22Rv1 (cell line): ENCODE results near the gene SF3B3.

ENCODE experiments used
- H3K27ac ChIP-seq: fragments of 450-650 bp; 2 replicates; pipeline ENCODE4 v1.5.1; 2017
- ZFX ChIP-seq: fragments of 450-650 bp; IDR thresholded peaks from 2 replicates; pipeline ENCODE4 v1.6.1; 2017; ENCODE audit warnings: antibody characterized with exemption, borderline replicate concordance
- TF ChIP-seq, protein P1 (sequence below): fragments of 450-650 bp; IDR thresholded peaks from 2 replicates; pipeline ENCODE4 v1.5.1; 2017; ENCODE audit warnings: mild to moderate bottlenecking

Gene SF3B3

DNA sequence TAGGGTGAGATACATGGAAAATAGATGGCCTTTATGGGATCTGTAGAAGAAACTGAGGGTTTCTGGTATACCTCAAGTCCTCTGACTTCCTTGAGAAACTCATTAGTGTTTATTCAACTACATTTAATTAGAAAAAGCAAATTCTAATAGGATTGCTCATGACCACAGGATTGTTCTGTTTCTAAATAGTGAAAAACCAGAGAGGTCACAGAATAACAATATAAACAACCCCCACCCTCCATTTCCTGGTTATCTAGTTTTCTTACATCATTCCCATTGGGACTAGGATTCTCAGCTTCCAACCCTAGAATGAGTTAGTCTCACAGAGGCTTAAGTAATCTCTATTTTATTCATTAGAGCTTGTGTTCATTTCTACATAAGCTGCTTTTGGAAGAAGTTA, 30.0 kb downstream of the SF3B3 start:
- H3K27ac ChIP-seq, result no peak overlapping the region
- TF ChIP-seq, protein P1, sequence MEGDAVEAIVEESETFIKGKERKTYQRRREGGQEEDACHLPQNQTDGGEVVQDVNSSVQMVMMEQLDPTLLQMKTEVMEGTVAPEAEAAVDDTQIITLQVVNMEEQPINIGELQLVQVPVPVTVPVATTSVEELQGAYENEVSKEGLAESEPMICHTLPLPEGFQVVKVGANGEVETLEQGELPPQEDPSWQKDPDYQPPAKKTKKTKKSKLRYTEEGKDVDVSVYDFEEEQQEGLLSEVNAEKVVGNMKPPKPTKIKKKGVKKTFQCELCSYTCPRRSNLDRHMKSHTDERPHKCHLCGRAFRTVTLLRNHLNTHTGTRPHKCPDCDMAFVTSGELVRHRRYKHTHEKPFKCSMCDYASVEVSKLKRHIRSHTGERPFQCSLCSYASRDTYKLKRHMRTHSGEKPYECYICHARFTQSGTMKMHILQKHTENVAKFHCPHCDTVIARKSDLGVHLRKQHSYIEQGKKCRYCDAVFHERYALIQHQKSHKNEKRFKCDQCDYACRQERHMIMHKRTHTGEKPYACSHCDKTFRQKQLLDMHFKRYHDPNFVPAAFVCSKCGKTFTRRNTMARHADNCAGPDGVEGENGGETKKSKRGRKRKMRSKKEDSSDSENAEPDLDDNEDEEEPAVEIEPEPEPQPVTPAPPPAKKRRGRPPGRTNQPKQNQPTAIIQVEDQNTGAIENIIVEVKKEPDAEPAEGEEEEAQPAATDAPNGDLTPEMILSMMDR, result no peak
- TF ChIP-seq ZFX, result no peak

DNA sequence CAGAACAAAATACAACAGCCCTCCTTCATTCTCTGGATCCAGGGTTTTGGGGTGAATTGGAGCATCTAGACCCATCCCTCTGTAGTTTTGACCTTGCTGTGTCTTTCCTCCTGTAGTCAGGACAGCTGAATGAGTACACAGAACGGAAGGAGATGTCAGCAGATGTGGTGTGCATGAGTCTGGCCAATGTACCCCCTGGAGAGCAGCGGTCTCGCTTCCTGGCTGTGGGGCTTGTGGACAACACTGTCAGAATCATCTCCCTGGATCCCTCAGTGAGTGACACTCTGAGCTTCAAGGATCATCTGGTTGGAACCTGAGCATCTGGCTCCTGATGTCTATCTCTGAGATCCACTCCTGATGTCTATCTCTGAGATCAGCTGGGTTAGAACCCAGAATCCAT, 32.4 kb downstream of the SF3B3 start:
- TF ChIP-seq, protein P1, result no peak
- TF ChIP-seq ZFX, result no peak
- H3K27ac ChIP-seq, result no peak overlapping the region

DNA sequence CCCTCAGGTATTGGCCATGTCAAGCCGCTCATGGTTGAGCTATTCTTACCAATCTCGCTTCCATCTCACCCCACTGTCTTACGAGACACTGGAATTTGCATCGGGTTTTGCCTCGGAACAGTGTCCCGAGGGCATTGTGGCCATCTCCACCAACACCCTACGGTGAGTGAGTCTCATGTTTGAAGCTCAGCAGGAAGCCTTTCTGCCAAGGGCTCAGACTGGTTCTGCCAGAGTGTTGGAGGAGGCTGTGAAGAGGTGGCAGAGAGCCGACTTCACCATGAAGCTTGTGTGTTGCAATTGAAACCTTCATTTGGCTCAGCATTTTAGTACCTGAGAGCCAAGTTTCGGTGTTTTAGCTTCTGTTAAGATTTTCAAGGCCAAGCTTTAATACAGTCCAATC, 38.0 kb downstream of the SF3B3 start:
- TF ChIP-seq, protein P1, result no peak
- TF ChIP-seq ZFX, result no peak
- H3K27ac ChIP-seq, result no peak overlapping the region

DNA sequence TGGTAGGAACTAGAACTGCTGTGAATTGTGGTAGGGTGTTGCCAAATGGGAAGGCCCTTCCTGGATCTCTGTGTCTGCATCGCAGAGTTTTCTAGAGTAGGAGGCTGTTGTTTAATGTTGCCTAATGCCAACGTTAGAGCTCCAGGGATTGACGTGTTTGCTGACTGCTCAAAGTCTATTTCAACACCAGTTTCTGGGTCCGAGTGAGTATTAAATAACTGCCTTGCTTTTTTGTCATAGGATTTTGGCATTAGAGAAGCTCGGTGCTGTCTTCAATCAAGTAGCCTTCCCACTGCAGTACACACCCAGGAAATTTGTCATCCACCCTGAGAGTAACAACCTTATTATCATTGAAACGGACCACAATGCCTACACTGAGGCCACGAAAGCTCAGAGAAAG, 40.0 kb downstream of the SF3B3 start:
- TF ChIP-seq, protein P1, result no peak
- no peak for TF ChIP-seq ZFX
- H3K27ac ChIP-seq, result no peak overlapping the region

DNA sequence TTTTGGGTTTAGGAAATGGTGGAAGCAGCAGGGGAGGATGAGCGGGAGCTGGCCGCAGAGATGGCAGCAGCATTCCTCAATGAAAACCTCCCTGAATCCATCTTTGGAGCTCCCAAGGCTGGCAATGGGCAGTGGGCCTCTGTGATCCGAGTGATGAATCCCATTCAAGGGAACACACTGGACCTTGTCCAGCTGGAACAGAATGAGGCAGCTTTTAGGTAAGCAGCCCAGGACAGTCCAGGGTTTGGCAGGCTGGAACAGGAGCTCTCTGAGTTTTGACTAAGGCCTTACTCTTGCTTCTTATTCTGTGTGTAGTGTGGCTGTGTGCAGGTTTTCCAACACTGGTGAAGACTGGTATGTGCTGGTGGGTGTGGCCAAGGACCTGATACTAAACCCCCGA, 41.4 kb downstream of the SF3B3 start:
- no peak for TF ChIP-seq ZFX
- TF ChIP-seq, protein P1, result no peak

DNA sequence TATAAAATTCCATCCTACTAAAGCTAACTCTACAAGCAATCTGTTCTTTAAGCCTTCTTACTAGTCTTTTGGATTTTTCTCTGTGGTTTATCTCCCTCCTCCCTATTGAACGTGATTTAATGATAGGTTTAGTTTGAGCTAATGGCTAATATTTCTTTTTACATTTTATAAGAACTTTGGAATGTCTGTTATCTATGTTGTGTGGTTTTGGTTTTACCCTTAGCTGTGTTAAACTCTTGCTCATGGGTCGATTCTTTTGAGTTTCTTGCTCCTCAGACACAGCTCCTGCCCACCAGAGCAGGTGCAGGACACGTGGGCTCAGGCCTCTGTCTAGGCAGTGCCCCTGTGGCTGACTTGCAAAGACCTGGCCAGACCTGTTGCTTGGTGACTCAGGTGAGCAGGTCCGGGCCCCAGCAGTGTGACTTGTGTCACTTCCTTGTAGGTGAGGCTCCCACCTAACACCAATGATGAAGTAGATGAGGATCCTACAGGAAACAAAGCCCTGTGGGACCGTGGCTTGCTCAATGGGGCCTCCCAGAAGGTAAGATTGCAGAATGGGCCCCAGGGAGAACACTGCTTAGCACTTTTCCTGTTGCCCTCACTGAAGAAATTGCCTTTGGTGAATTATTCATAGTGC, 45.1 kb downstream of the SF3B3 start:
- no peak overlapping the region for H3K27ac ChIP-seq
- TF ChIP-seq ZFX, result no peak
- TF ChIP-seq, protein P1, result no peak

More for the DNA sequence above, 41.4 kb downstream of the SF3B3 start:
- no peak overlapping the region for H3K27ac ChIP-seq

DNA sequence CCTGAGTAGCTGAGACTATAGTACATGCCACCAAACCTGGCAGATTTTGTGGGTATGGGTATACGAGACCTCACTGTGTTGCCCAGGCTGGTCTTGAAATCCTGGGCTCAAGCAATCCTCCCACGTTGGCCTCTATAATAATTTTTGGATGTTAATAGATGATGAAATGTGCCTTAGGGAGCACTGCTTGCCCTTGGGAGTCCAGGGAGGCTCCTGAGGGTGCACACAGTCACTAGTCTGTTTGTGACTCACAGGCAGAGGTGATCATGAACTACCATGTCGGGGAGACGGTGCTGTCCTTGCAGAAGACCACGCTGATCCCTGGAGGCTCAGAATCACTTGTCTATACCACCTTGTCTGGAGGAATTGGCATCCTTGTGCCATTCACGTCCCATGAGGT, 46.1 kb downstream of the SF3B3 start:
- TF ChIP-seq ZFX, result no peak
- TF ChIP-seq, protein P1, result no peak
- no peak overlapping the region for H3K27ac ChIP-seq
